GM12878 (cell line): Measurements from ENCODE around the gene ZNG1A. TPM values are rescaled to one million over a fixed set of nuclear protein-coding genes. Genes with fewer than 3 reads are reported as not detected.
A peak's percentile ranks its signal among the peaks of the same experiment; 100 is the strongest.
"Not testable (repeated sequence)": the region's sequence is repeated elsewhere in the genome, so short reads cannot be mapped to it uniquely, and the experiment has no call there.

Source experiments
- ATAC-seq: fragments of 200-7000 bp; cut with Tn5 transposase; 3 replicates; pipeline ENCODE4 v1.9.1; 2020; ENCODE audit warnings: mild to moderate bottlenecking, moderate library complexity
- BruUV-seq: library from RNA; stranded (reverse); fragments of 400-500 nt; replicated peaks from 2 replicates; lab custom pipeline; 2021; lab: Mats Ljungman, UMichigan
- CTCF ChIA-PET: fragments of 300-600 bp; sonication (Branson Sonifier 250); formaldehyde crosslinking; extraction: SDS; loops from one replicate; lab custom pipeline; 2021; ENCODE audit warnings: inconsistent platforms; lab: Yijun Ruan, JAX
- POLR2A ChIA-PET: fragments of 350-600 bp; formaldehyde crosslinking; extraction: SDS; loops from one replicate; lab custom pipeline; 2021; ENCODE audit warnings: inconsistent platforms; lab: Charles Lee
- RAD21 ChIA-PET: fragments of 300-600 bp; sonication (Branson Sonifier 250); formaldehyde crosslinking; loops from one replicate; lab custom pipeline; 2023; ENCODE audit warnings: antibody characterized with exemption; ENCODE audit not compliant: unreplicated experiment; lab: Charles Lee
- SMC1A ChIA-PET: fragments of 300-600 bp; sonication (Branson Sonifier 250); formaldehyde crosslinking; loops from one replicate; lab custom pipeline; 2023; ENCODE audit not compliant: unreplicated experiment, uncharacterized antibody; lab: Charles Lee
- DNase-seq: peaks from one replicate; pipeline ENCODE4 v3.0.0-alpha.2; 2011; ENCODE audit warnings: low read depth, low spot score
- FAIRE-seq: peaks from 3 replicates; lab custom pipeline; 2011; peaks lifted over from hg19 to GRCh38; lab: Jason Lieb, UNC
- H2AFZ ChIP-seq: 2 replicates; pipeline ENCODE4 v1.6.0; 2011; ENCODE audit warnings: low read depth, low read length, control low read depth; ENCODE audit not compliant: control insufficient read depth
- H3K27ac ChIP-seq: 2 replicates; pipeline ENCODE4 v1.5.1; 2011; ENCODE audit warnings: control low read depth; ENCODE audit not compliant: control insufficient read depth, insufficient read depth
- H3K27me3 ChIP-seq, 2 experiments: replicated peaks in 1 of 2; 2 replicates each; pipeline versions ENCODE4 v1.6.0 to v1.6.1; 2011; ENCODE audit warnings: low read length in 1 of 2; ENCODE audit not compliant: control insufficient read depth in 2 of 2, insufficient read depth in 2 of 2
- H3K36me3 ChIP-seq, 2 experiments: 2 replicates each; pipeline ENCODE4 v1.5.1; 2011; ENCODE audit warnings: low read length in 1 of 2; ENCODE audit not compliant: control insufficient read depth in 2 of 2, insufficient read depth in 2 of 2
- H3K4me1 ChIP-seq: 2 replicates; pipeline ENCODE4 v1.6.1; 2011; ENCODE audit warnings: mild to moderate bottlenecking, low read length, moderate library complexity, mixed read lengths; ENCODE audit not compliant: control insufficient read depth, insufficient read depth
- H3K4me2 ChIP-seq: 2 replicates; pipeline ENCODE4 v1.6.0; 2011; ENCODE audit warnings: control low read depth; ENCODE audit not compliant: control insufficient read depth, insufficient read depth
- H3K4me3 ChIP-seq: fragments of 200-600 bp; sonication (generic); 2 replicates; pipeline ENCODE4 v1.5.1; 2016
- H3K79me2 ChIP-seq: 2 replicates; pipeline ENCODE4 v1.6.0; 2011; ENCODE audit warnings: low read length; ENCODE audit not compliant: control insufficient read depth, insufficient read depth
- H3K9ac ChIP-seq: 2 replicates; pipeline ENCODE4 v1.8.0; 2011; ENCODE audit warnings: low read length, control low read depth, mixed read lengths; ENCODE audit not compliant: control insufficient read depth, insufficient read depth
- H3K9me3 ChIP-seq: replicated peaks from 3 replicates; pipeline ENCODE4 v1.5.1; 2011; ENCODE audit warnings: mild to moderate bottlenecking, low read length; ENCODE audit not compliant: control insufficient read depth, insufficient read depth
- H4K20me1 ChIP-seq: 2 replicates; pipeline ENCODE4 v1.6.0; 2011; ENCODE audit not compliant: control insufficient read depth, insufficient read depth
- WGBS: methylation state at CpG from one replicate; pipeline ENCODE4 v1.1.6; 2016; ENCODE audit warnings: low lambda C conversion rate; ENCODE audit not compliant: insufficient replicate concordance, insufficient coverage; ENCODE audit errors: missing lambda C conversion rate; 5-methylcytosine and 5-hydroxymethylcytosine counted together
- in situ Hi-C: fragments of 300-500 bp; cut with MboI; formaldehyde crosslinking; loops from 9 replicates; pipeline ENCODE4 v1.14.3; 2018; ENCODE audit warnings: mixed read lengths
- intact Hi-C: fragments of 100-400 bp; cut with micrococcal nuclease; formaldehyde crosslinking; loops from one replicate; pipeline ENCODE4 v1.14.2; 2022; ENCODE audit not compliant: unreplicated experiment
- polyA plus RNA-seq, 11 experiments: library from polyadenylated mRNA; depleted of rRNA in 4 of 11; unstranded in 6 of 11; stranded (reverse) in 5 of 11; fragments of >200 nt; fragmentation: Nextera tagmentation in 4 of 11; fragmentation: Illumina TruSeq in 1 of 11; extraction: Ambion mirVana in 4 of 11; extraction: Trizol in 1 of 11; gene quantifications; 1 replicate in 1 of 11; 2 replicates in 10 of 11; pipeline versions ENCODE4 v1.2.1 to v1.2.3, GENCODE V29; 2011 to 2016; ENCODE audit warnings: inconsistent platforms in 2 of 11, missing spikeins in 2 of 11, low read depth in 1 of 11
- total RNA-seq, 4 experiments: library from RNA; depleted of rRNA in 3 of 4; stranded (reverse); fragments of >200 nt in 3 of 4; fragmentation: Illumina TruSeq in 1 of 4; extraction: Trizol in 1 of 4; gene quantifications; 2 replicates each; pipeline versions ENCODE4 v1.2.1 to v1.2.3, GENCODE V29; 2013 to 2021

The ZNG1A gene
- total and polyA plus RNA-seq, 10 of the 15 experiments (the other 5 are each of a cell fraction or from before 2014, with no cell fraction given), result 48.0 to 179 (median 96.7) TPM

DNA sequence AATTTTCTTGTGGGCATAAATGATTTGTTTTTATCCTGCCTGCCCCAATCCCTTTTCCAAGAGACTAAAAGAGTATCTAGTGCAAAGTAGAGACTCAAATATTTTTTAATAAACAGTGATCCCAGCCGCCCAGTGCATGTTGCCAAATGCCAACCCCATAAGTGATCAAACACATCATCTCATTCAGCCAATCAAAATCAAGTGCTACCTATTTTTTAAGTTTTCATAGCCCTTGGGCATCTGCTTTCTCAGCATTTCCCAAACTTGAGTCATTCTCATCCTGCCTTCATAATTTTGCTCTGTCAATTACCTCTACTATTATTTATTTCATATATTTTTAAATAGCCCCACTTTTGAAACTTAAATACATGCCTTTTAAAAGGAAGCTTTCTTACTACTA, 88.0 kb downstream of the ZNG1A start:
- in situ Hi-C loops, H3K27me3 ChIP-seq, FAIRE-seq, DNase-seq, SMC1A ChIA-PET, intact Hi-C loops, H2AFZ ChIP-seq, BruUV-seq, H3K4me2 ChIP-seq, ATAC-seq, H3K4me3 ChIP-seq, H3K4me1 ChIP-seq, H3K79me2 ChIP-seq, H3K9ac ChIP-seq, H3K27ac ChIP-seq, H4K20me1 ChIP-seq, RAD21 ChIA-PET, H3K36me3 ChIP-seq, H3K9me3 ChIP-seq, POLR2A ChIA-PET, CTCF ChIA-PET: not testable (repeated sequence)
- WGBS, result 14% methylated on average over 1 of the region's 1 CpG

DNA sequence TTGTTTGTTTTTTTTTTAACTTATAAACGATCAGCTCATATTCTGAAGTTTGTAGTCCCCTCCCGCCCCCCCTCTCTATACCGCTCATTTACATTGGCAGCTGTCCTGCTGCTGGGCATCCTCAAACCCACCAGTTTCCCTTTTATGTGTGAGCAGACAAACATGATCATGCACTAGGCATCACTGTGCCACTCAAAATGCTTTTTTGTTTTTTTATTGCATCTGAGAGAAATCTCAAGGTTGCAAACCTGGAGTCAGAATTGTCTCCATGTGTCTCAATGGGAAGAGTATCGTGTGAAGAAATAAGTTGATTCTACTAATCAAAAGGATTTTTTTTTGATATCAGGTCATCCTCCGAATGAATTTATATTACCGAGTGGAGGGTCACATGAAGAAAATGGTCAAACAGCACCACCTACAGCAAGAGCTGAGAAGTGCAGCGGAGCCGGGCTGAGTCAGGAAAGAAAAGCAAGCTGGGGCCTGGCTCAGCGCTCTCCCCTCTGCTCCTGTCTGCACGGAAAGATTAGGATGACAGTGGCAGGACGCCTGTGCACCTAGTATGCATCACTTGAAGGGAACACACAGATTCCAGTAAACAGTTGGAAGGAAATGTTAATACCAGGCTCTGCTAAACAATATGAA, 90.3 kb downstream of the ZNG1A start:
- whole genome bisulfite sequencing, result 0% methylated on average over 2 of the region's 11 CpGs
- H3K4me3 ChIP-seq, H3K79me2 ChIP-seq, BruUV-seq, H3K4me2 ChIP-seq, SMC1A ChIA-PET, POLR2A ChIA-PET, H3K9ac ChIP-seq, H3K36me3 ChIP-seq, H2AFZ ChIP-seq, FAIRE-seq, H4K20me1 ChIP-seq, H3K9me3 ChIP-seq, H3K27ac ChIP-seq, intact Hi-C loops, CTCF ChIA-PET, RAD21 ChIA-PET, DNase-seq, in situ Hi-C loops, H3K4me1 ChIP-seq, H3K27me3 ChIP-seq: not testable (repeated sequence)
- peak; percentile 97 for ATAC-seq

DNA sequence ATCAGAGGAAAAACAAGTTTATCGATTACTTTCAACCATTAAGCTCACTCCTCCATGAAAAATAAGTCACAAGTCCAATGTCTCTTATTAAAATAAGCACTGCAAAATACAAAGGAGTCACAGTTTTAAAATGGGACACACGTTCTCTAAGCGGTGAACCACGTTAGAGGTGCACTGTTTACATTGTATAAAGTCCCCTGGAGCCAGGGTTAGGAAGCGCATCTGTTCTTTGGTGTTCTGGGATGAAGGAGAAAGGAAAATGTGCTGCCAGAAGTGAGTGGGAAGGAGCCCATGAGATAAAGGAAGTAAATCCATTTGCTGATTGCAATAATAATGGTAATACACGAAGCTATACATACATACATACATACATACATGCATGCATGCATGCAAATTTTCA, 91.0 kb downstream of the ZNG1A start:
- SMC1A ChIA-PET, H2AFZ ChIP-seq, H3K79me2 ChIP-seq, H3K36me3 ChIP-seq, H3K9ac ChIP-seq, POLR2A ChIA-PET, ATAC-seq, DNase-seq, FAIRE-seq, H4K20me1 ChIP-seq, intact Hi-C loops, H3K4me2 ChIP-seq, H3K27ac ChIP-seq, RAD21 ChIA-PET, H3K4me1 ChIP-seq, BruUV-seq, H3K4me3 ChIP-seq, H3K27me3 ChIP-seq, CTCF ChIA-PET, H3K9me3 ChIP-seq, in situ Hi-C loops: not testable (repeated sequence)
- 25% methylated on average over 5 of the region's 6 CpGs for WGBS

DNA sequence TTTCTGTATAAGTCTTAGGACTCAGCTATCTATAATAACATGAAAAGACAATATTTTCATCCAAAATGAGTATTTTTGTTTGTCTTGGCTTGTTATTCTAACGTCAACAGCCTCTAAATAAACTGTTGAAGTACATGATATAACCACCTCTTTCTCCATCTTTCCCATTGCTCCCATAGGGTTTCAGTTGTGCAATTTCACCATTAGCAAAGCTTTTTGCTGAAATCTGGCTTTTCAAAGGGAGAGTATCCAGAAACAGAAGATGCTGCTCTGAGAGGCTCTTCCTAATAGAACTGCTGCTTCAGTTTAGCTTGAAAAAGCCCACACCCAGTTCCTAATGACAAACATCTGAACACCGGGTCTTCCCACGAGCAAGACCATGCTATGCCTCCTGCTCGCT, 91.8 kb downstream of the ZNG1A start:
- H3K36me3 ChIP-seq, SMC1A ChIA-PET, in situ Hi-C loops, H4K20me1 ChIP-seq, POLR2A ChIA-PET, H3K4me1 ChIP-seq, H3K27me3 ChIP-seq, H3K79me2 ChIP-seq, FAIRE-seq, intact Hi-C loops, DNase-seq, ATAC-seq, H2AFZ ChIP-seq, H3K9me3 ChIP-seq, H3K4me3 ChIP-seq, H3K27ac ChIP-seq, H3K9ac ChIP-seq, CTCF ChIA-PET, BruUV-seq, RAD21 ChIA-PET, H3K4me2 ChIP-seq: not testable (repeated sequence)
- 63% methylated on average over 3 of the region's 4 CpGs for WGBS
